Neuronal stem cell (in vitro differentiated cells): Measurements from ENCODE around the gene EEPD1.
"Not testable (repeated sequence)": the region's sequence is repeated elsewhere in the genome, so short reads cannot be mapped to it uniquely, and the experiment has no call there.

Source experiments
- DNase-seq: peaks from one replicate; pipeline ENCODE4 v3.0.0-alpha.2; 2013; ENCODE audit warnings: low spot score
- H2AFZ ChIP-seq: one replicate; pipeline ENCODE4 v1.6.1; 2013; ENCODE audit warnings: mild to moderate bottlenecking, low read length, inconsistent platforms
- H2AK5ac ChIP-seq: 2 replicates; pipeline ENCODE4 v1.6.1; 2013; ENCODE audit warnings: low read depth, mild to moderate bottlenecking, inconsistent platforms, low read length, moderate library complexity, mixed read lengths
- H2BK120ac ChIP-seq: 2 replicates; pipeline ENCODE4 v1.6.1; 2013; ENCODE audit warnings: low read depth, mild to moderate bottlenecking, inconsistent platforms, low read length, moderate library complexity, mixed read lengths
- H2BK12ac ChIP-seq: one replicate; pipeline ENCODE4 v1.6.1; 2013; ENCODE audit warnings: low read length, inconsistent platforms
- H2BK15ac ChIP-seq: 2 replicates; pipeline ENCODE4 v1.6.1; 2013; ENCODE audit warnings: mild to moderate bottlenecking, low read length, inconsistent platforms, mixed read lengths
- H2BK5ac ChIP-seq: one replicate; pipeline ENCODE4 v1.6.1; 2013; ENCODE audit warnings: inconsistent platforms, mild to moderate bottlenecking, low read length, moderate library complexity
- H3K14ac ChIP-seq: one replicate; pipeline ENCODE4 v1.6.1; 2013; ENCODE audit warnings: low read length, inconsistent platforms
- H3K18ac ChIP-seq: 2 replicates; pipeline ENCODE4 v1.6.1; 2013; ENCODE audit warnings: low read length, inconsistent platforms
- H3K23ac ChIP-seq: 2 replicates; pipeline ENCODE4 v1.6.1; 2013; ENCODE audit warnings: low read depth, mild to moderate bottlenecking, mixed read lengths, low read length, inconsistent platforms; ENCODE audit not compliant: poor library complexity
- H3K27ac ChIP-seq: replicated peaks from 3 replicates; pipeline ENCODE4 v1.5.1; 2013; ENCODE audit warnings: low read length, inconsistent platforms
- H3K27me3 ChIP-seq, 3 experiments: 2 replicates each; pipeline ENCODE4 v1.6.1; 2013; ENCODE audit warnings: low read length in 3 of 3, mild to moderate bottlenecking in 2 of 3, inconsistent platforms in 1 of 3, low read depth in 1 of 3, mixed read lengths in 1 of 3, moderate library complexity in 1 of 3; ENCODE audit not compliant: control insufficient read depth in 3 of 3, insufficient read depth in 3 of 3
- H3K36me3 ChIP-seq, 2 donors: replicated peaks in 1 of 2; 2 replicates each; pipeline ENCODE4 v1.6.1; 2013; ENCODE audit warnings: low read length in 2 of 2; ENCODE audit not compliant: control insufficient read depth in 2 of 2, insufficient read depth in 2 of 2
- H3K4ac ChIP-seq: 2 replicates; pipeline ENCODE4 v1.6.1; 2013; ENCODE audit warnings: inconsistent platforms, mild to moderate bottlenecking, low read length, moderate library complexity
- H3K4me1 ChIP-seq, 2 donors: 1 replicate in 1 of 2; 2 replicates in 1 of 2; pipeline ENCODE4 v1.6.1; 2013; ENCODE audit warnings: low read length in 2 of 2, low read depth in 1 of 2; ENCODE audit not compliant: control insufficient read depth in 2 of 2, insufficient read depth in 1 of 2
- H3K4me2 ChIP-seq: one replicate; pipeline ENCODE4 v1.6.1; 2013; ENCODE audit warnings: mild to moderate bottlenecking, low read length, inconsistent platforms; ENCODE audit not compliant: insufficient read depth, poor library complexity, severe bottlenecking
- H3K4me3 ChIP-seq, 2 donors: 2 replicates each; pipeline ENCODE4 v1.5.1; 2013; ENCODE audit warnings: low read length in 2 of 2, mild to moderate bottlenecking in 2 of 2, inconsistent platforms in 1 of 2, moderate library complexity in 1 of 2
- H3K79me1 ChIP-seq: one replicate; pipeline ENCODE4 v1.6.1; 2013; ENCODE audit warnings: low read depth, mild to moderate bottlenecking, inconsistent platforms, low read length, moderate library complexity
- H3K9ac ChIP-seq: one replicate; pipeline ENCODE4 v1.6.1; 2013; ENCODE audit warnings: mild to moderate bottlenecking, low read depth, low read length, inconsistent platforms; ENCODE audit not compliant: poor library complexity
- H3K9me3 ChIP-seq, 2 donors: replicated peaks in 1 of 2; 2 replicates each; pipeline versions ENCODE3 to v1.6.1; 2013; ENCODE audit warnings: low read length in 2 of 2, mild to moderate bottlenecking in 2 of 2, inconsistent platforms in 1 of 2, low read depth in 1 of 2, mixed read lengths in 1 of 2, moderate library complexity in 1 of 2; ENCODE audit not compliant: control insufficient read depth in 2 of 2, insufficient read depth in 1 of 2
- H4K8ac ChIP-seq: one replicate; pipeline ENCODE4 v1.6.1; 2013; ENCODE audit warnings: low read depth, mild to moderate bottlenecking, inconsistent platforms, low read length, moderate library complexity
- H4K91ac ChIP-seq: one replicate; pipeline ENCODE4 v1.6.1; 2013; ENCODE audit warnings: low read length, low read depth, mild to moderate bottlenecking, inconsistent platforms; ENCODE audit not compliant: poor library complexity
- WGBS, 2 donors: extraction: QIAGEN DNeasy Blood & Tissue Kit; methylation state at CpG; one replicate each; pipeline ENCODE4 v1.1.7; 2013; ENCODE audit warnings: missing lambda C conversion rate in 2 of 2, mixed read lengths in 1 of 2; ENCODE audit not compliant: insufficient read length in 2 of 2, insufficient replicate concordance in 1 of 2; ENCODE audit errors: extremely low coverage in 2 of 2; 5-methylcytosine and 5-hydroxymethylcytosine counted together

Gene EEPD1

GRCh38 chr7:36125630-36126029, 27.4 kb upstream of the EEPD1 start:
- not testable (repeated sequence) for H2BK12ac ChIP-seq, H2AK5ac ChIP-seq
- WGBS, 2 donors, result no CpG with 5 or more reads among the region's 2 CpGs

GRCh38 chr7:36127075-36127740, 25.8 kb upstream of the EEPD1 start:
- no peak overlapping the region for H3K4ac ChIP-seq
- no peak overlapping the region for H3K4me2 ChIP-seq
- no peak overlapping the region for H3K4me3 ChIP-seq
- no peak overlapping the region for H3K23ac ChIP-seq
- H2AK5ac ChIP-seq, result no peak overlapping the region
- no peak overlapping the region for H2BK5ac ChIP-seq
- no peak overlapping the region for H3K27ac ChIP-seq
- no peak overlapping the region for H4K91ac ChIP-seq
- H3K14ac ChIP-seq, result no peak overlapping the region
- no peaks in the 10 kb centered on the region for H3K36me3 ChIP-seq
- no peak overlapping the region for H2BK15ac ChIP-seq
- H3K9ac ChIP-seq, result no peak overlapping the region
- H2BK12ac ChIP-seq, result no peak overlapping the region
- WGBS, 2 donors, result no CpG with 5 or more reads among the region's 4 CpGs
- no peaks in the 10 kb centered on the region for H3K79me1 ChIP-seq
- H3K4me1 ChIP-seq, result no peaks in the 10 kb centered on the region
- H2BK120ac ChIP-seq, result no peak overlapping the region
- H2AFZ ChIP-seq, result no peak overlapping the region
- no peaks in the 10 kb centered on the region for H3K9me3 ChIP-seq
- no peaks in the 10 kb centered on the region for H3K27me3 ChIP-seq
- no peak for DNase-seq
- no peak overlapping the region for H4K8ac ChIP-seq
- H3K18ac ChIP-seq, result peak overlapping the region; percentile 44

More at GRCh38 chr7:36125630-36126029, 27.4 kb upstream of the EEPD1 start:
- not testable (repeated sequence) for H2AFZ ChIP-seq, H3K23ac ChIP-seq, H4K91ac ChIP-seq, H2BK120ac ChIP-seq, H3K9me3 ChIP-seq, H3K27me3 ChIP-seq, H3K18ac ChIP-seq, H2BK5ac ChIP-seq, H3K27ac ChIP-seq, DNase-seq, H3K79me1 ChIP-seq, H3K36me3 ChIP-seq, H3K4me2 ChIP-seq, H3K4me3 ChIP-seq, H4K8ac ChIP-seq, H3K4ac ChIP-seq, H2BK15ac ChIP-seq, H3K14ac ChIP-seq, H3K4me1 ChIP-seq, H3K9ac ChIP-seq

- Histone ChIP-seq H2AFZ (no peak overlapping the region), H3K36me3 (no peaks in the 10 kb centered on the region), H3K27ac (no peak overlapping the region), H2AK5ac (no peak overlapping the region), H2BK120ac (no peak overlapping the region), H3K4me2 (no peak overlapping the region), H3K4me3 (no peak overlapping the region), H3K9me3 (no peaks in the 10 kb centered on the region), H3K79me1 (no peaks in the 10 kb centered on the region), H2BK15ac (no peak overlapping the region), H2BK12ac (no peak overlapping the region), H3K14ac (no peak overlapping the region), H4K8ac (no peak overlapping the region), H3K27me3 (no peaks in the 10 kb centered on the region), H3K4ac (no peak overlapping the region), H3K9ac (no peak overlapping the region), H3K23ac (no peak overlapping the region), H3K4me1 (no peaks in the 10 kb centered on the region), H3K18ac (no peak overlapping the region), H2BK5ac (no peak overlapping the region), H4K91ac (no peak overlapping the region)
- DNase-seq, result no peak
- no CpG with 5 or more reads among the region's 10 CpGs for WGBS, 2 donors
Measured at GRCh38 chr7:36128448-36129047, 24.5 kb upstream of the EEPD1 start.

- Histone ChIP-seq H2BK12ac (no peak overlapping the region), H3K4me1 (no peaks in the 10 kb centered on the region), H3K18ac (no peak overlapping the region), H3K79me1 (no peaks in the 10 kb centered on the region), H3K4ac (no peak overlapping the region), H2AK5ac (no peak overlapping the region), H3K4me3 (no peak overlapping the region), H3K23ac (no peak overlapping the region), H3K4me2 (no peak overlapping the region), H2BK5ac (no peak overlapping the region), H4K8ac (no peak overlapping the region), H3K27me3 (no peaks in the 10 kb centered on the region), H3K27ac (no peak overlapping the region), H3K9ac (peak overlapping the region; percentile 35), H2BK120ac (no peak overlapping the region), H2AFZ (no peak overlapping the region), H3K36me3 (no peaks in the 10 kb centered on the region), H4K91ac (no peak overlapping the region), H3K9me3 (no peaks in the 10 kb centered on the region), H2BK15ac (no peak overlapping the region), H3K14ac (no peak overlapping the region)
- no CpG with 5 or more reads among the region's 9 CpGs for WGBS, 2 donors
- DNase-seq, result no peak
Measured at GRCh38 chr7:36129048-36129534, 24.0 kb upstream of the EEPD1 start.
